Measurements from ENCODE around the gene CDC42EP4.

CDC42EP4 gene

GRCh38 chr17:73251871-73252270 lies 59.9 kb downstream of the CDC42EP4 start:
- Histone ChIP-seq H3K4me3 (IDR thresholded peaks at IDR 0.05; ENCODE audit: insufficient read depth, low read depth, low read length) (no peak overlapping the region), H3K27ac (no peak overlapping the region), H3K4me2 (no peak overlapping the region), H2AFZ (ENCODE audit: low read depth) (no peak overlapping the region), H3K36me3 (ENCODE audit: insufficient read depth) (no peaks in the 10 kb centered on the region), H3K27me3 (ENCODE audit: insufficient read depth, low read depth) (no peaks in the 10 kb centered on the region), H3K4me1 (ENCODE audit: low read depth, poor library complexity, severe bottlenecking) (no peaks in the 10 kb centered on the region), H4K20me1 (ENCODE audit: insufficient read depth) (no peaks in the 10 kb centered on the region), H3K9ac (no peak overlapping the region), H3K79me2 (ENCODE audit: insufficient read depth, low read depth) (no peaks in the 10 kb centered on the region)
- TF ChIP-seq CTCF (conservative IDR thresholded peaks at IDR 0.05; ENCODE audit: low read depth, low read length) = no peak

DNA sequence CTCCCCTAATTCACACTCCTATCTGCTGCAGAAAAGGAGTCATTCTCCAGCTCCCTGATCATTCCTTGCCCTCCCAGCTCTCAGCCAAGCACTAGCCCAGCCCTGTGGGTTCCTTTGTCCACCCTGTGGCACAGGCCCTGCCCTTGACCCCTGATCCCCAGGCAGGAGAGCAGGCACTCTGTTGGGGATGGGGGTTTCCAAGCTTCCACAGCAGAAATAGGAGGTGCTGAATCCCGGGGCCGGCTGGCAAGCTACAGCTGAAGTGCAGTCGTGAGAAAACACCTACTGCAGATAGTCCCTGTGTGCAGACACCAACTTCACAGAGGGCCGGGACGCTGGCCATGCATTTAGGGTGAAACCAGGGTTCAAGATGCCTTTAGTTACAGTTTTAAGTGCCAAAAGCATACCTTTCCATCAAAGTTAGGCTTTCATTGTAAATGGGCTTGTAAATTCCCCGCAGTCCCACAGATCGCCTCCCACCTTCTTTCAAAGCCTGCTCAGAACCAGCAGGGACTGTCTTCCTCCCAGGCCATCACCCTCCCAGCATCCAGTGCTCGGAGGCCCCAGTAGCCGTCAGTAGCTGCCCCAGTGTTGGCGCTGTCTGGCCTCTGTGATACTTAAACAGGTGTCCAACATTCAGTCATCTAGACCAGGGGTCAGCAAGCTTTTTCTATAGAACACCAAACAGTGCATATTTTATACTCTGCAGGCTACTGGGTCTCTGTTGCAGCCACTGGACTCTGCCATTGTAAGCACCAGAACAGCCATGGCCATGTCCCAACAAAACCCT lies 60.8 kb downstream of the CDC42EP4 start:
- no peaks in the 10 kb centered on the region for H3K4me1 ChIP-seq (ENCODE audit: low read depth, poor library complexity, severe bottlenecking)
- no peak overlapping the region for H3K4me2 ChIP-seq
- H3K9ac ChIP-seq = no peak overlapping the region
- H3K27ac ChIP-seq = no peak overlapping the region
- no peaks in the 10 kb centered on the region for H3K27me3 ChIP-seq (ENCODE audit: insufficient read depth, low read depth)
- no peaks in the 10 kb centered on the region for H3K79me2 ChIP-seq (ENCODE audit: insufficient read depth, low read depth)
- no peak for TF ChIP-seq CTCF (conservative IDR thresholded peaks at IDR 0.05; ENCODE audit: low read depth, low read length)
- H3K36me3 ChIP-seq (ENCODE audit: insufficient read depth) = no peaks in the 10 kb centered on the region
- H3K4me3 ChIP-seq (IDR thresholded peaks at IDR 0.05; ENCODE audit: insufficient read depth, low read depth, low read length) = no peak overlapping the region
- no peak overlapping the region for H2AFZ ChIP-seq (ENCODE audit: low read depth)
- no peaks in the 10 kb centered on the region for H4K20me1 ChIP-seq (ENCODE audit: insufficient read depth)

GRCh38 chr17:73249700-73250099 lies 62.1 kb downstream of the CDC42EP4 start:
- Histone ChIP-seq H3K27ac (no peak overlapping the region), H3K9ac (no peak overlapping the region), H3K4me2 (no peak overlapping the region), H3K27me3 (ENCODE audit: insufficient read depth, low read depth) (no peaks in the 10 kb centered on the region), H4K20me1 (ENCODE audit: insufficient read depth) (no peaks in the 10 kb centered on the region), H2AFZ (ENCODE audit: low read depth) (no peak overlapping the region), H3K36me3 (ENCODE audit: insufficient read depth) (no peaks in the 10 kb centered on the region), H3K79me2 (ENCODE audit: insufficient read depth, low read depth) (no peaks in the 10 kb centered on the region), H3K4me1 (ENCODE audit: low read depth, poor library complexity, severe bottlenecking) (no peaks in the 10 kb centered on the region), H3K4me3 (IDR thresholded peaks at IDR 0.05; ENCODE audit: insufficient read depth, low read depth, low read length) (no peak overlapping the region)
- TF ChIP-seq CTCF (conservative IDR thresholded peaks at IDR 0.05; ENCODE audit: low read depth, low read length) = no peak

GRCh38 chr17:73248532-73248931 lies 63.3 kb downstream of the CDC42EP4 start:
- no peak for TF ChIP-seq CTCF (conservative IDR thresholded peaks at IDR 0.05; ENCODE audit: low read depth, low read length)
- Histone ChIP-seq H3K27me3 (ENCODE audit: insufficient read depth, low read depth) (no peaks in the 10 kb centered on the region), H3K27ac (no peak overlapping the region), H3K36me3 (ENCODE audit: insufficient read depth) (no peaks in the 10 kb centered on the region), H4K20me1 (ENCODE audit: insufficient read depth) (no peaks in the 10 kb centered on the region), H3K4me1 (ENCODE audit: low read depth, poor library complexity, severe bottlenecking) (no peaks in the 10 kb centered on the region), H3K9ac (no peak overlapping the region), H3K4me2 (no peak overlapping the region), H2AFZ (ENCODE audit: low read depth) (no peak overlapping the region), H3K79me2 (ENCODE audit: insufficient read depth, low read depth) (no peaks in the 10 kb centered on the region), H3K4me3 (IDR thresholded peaks at IDR 0.05; ENCODE audit: insufficient read depth, low read depth, low read length) (no peak overlapping the region)

Data from KMS-11 (cell line).